Liver (tissue), 9 donors: ENCODE results near the gene IQCM. TPM values are rescaled to one million over a fixed set of nuclear protein-coding genes. Genes with fewer than 3 reads are reported as not detected.

ENCODE experiments used
- DNase-seq: peaks from one replicate; pipeline ENCODE4 v3.0.0-alpha.2; 2017; ENCODE audit warnings: low spot score
- H3K27ac ChIP-seq, 2 donors: one replicate each; pipeline ENCODE4 v1.7.0; 2013; ENCODE audit warnings: inconsistent platforms in 2 of 2, low read length in 2 of 2, control low read depth in 1 of 2, low read depth in 1 of 2, mild to moderate bottlenecking in 1 of 2
- H3K27me3 ChIP-seq, 4 donors: one replicate each; pipeline versions ENCODE4 v1.6.1 to v1.7.0; 2013; ENCODE audit warnings: low read length in 3 of 4, inconsistent platforms in 1 of 4, mild to moderate bottlenecking in 1 of 4, moderate library complexity in 1 of 4; ENCODE audit not compliant: control insufficient read depth in 4 of 4, insufficient read depth in 4 of 4
- H3K36me3 ChIP-seq, 4 donors: one replicate each; pipeline versions ENCODE4 v1.6.1 to v1.7.0; 2013; ENCODE audit warnings: low read length in 3 of 4, mild to moderate bottlenecking in 3 of 4, low read depth in 1 of 4, moderate library complexity in 1 of 4; ENCODE audit not compliant: control insufficient read depth in 4 of 4, insufficient read depth in 3 of 4
- H3K4me1 ChIP-seq, 4 donors: one replicate each; pipeline versions ENCODE4 v1.6.1 to v1.7.0; 2013; ENCODE audit warnings: low read length in 3 of 4, mild to moderate bottlenecking in 3 of 4, moderate library complexity in 1 of 4; ENCODE audit not compliant: control insufficient read depth in 4 of 4, insufficient read depth in 4 of 4
- H3K4me3 ChIP-seq, 3 donors: one replicate each; pipeline versions ENCODE4 v1.6.1 to v1.7.0; 2013; ENCODE audit warnings: low read length in 3 of 3, control low read depth in 1 of 3, low read depth in 1 of 3, mild to moderate bottlenecking in 1 of 3
- H3K9ac ChIP-seq, 2 donors: one replicate each; pipeline ENCODE4 v1.7.0; 2013; ENCODE audit warnings: low read length in 2 of 2, mild to moderate bottlenecking in 2 of 2, moderate library complexity in 2 of 2, control low read depth in 1 of 2, low read depth in 1 of 2
- H3K9me3 ChIP-seq, 4 donors: one replicate each; pipeline versions ENCODE4 v1.6.1 to v1.7.0; 2013; ENCODE audit warnings: low read length in 3 of 4; ENCODE audit not compliant: control insufficient read depth in 4 of 4
- EGR1 ChIP-seq, 2 donors: IDR thresholded peaks; 2 replicates each; pipeline ENCODE4 v1.6.1; 2016 to 2018; ENCODE audit warnings: antibody characterized with exemption in 2 of 2, low read depth in 2 of 2
- FOXA1 ChIP-seq: IDR thresholded peaks from 2 replicates; pipeline ENCODE4 v1.6.1; 2016; ENCODE audit warnings: antibody characterized with exemption
- GABPA ChIP-seq, 2 donors: IDR thresholded peaks in 1 of 2; conservative IDR thresholded peaks in 1 of 2; 2 replicates each; pipeline ENCODE4 v1.6.1; 2016; ENCODE audit warnings: antibody characterized with exemption in 2 of 2, mild to moderate bottlenecking in 1 of 2, moderate library complexity in 1 of 2
- HNF4A ChIP-seq, 2 donors: conservative IDR thresholded peaks; 2 replicates each; pipeline ENCODE4 v1.6.1; 2016; ENCODE audit warnings: antibody characterized with exemption in 2 of 2, mild to moderate bottlenecking in 2 of 2
- JUND ChIP-seq, 2 donors: IDR thresholded peaks; 2 replicates each; pipeline ENCODE4 v1.6.1; 2016; ENCODE audit warnings: antibody characterized with exemption in 2 of 2
- RAD21 ChIP-seq, 2 donors: IDR thresholded peaks; 2 replicates each; pipeline ENCODE4 v1.6.1; 2016; ENCODE audit warnings: antibody characterized with exemption in 2 of 2, mild to moderate bottlenecking in 2 of 2
- RXRA ChIP-seq, 2 donors: IDR thresholded peaks; 2 replicates each; pipeline ENCODE4 v1.6.1; 2017 to 2018; ENCODE audit warnings: antibody characterized with exemption in 2 of 2, mild to moderate bottlenecking in 1 of 2
- SP1 ChIP-seq: IDR thresholded peaks from 2 replicates; pipeline ENCODE4 v1.6.1; 2018; ENCODE audit warnings: antibody characterized with exemption, mild to moderate bottlenecking
- TAF1 ChIP-seq: conservative IDR thresholded peaks from 2 replicates; pipeline ENCODE4 v1.6.1; 2016; ENCODE audit warnings: antibody characterized with exemption, mild to moderate bottlenecking
- YY1 ChIP-seq: IDR thresholded peaks from 2 replicates; pipeline ENCODE4 v1.6.1; 2016; ENCODE audit warnings: antibody characterized with exemption, mild to moderate bottlenecking
- WGBS: extraction: QIAGEN DNeasy Blood & Tissue Kit; methylation state at CpG from one replicate; pipeline ENCODE4 v1.1.7; 2013; 5-methylcytosine and 5-hydroxymethylcytosine counted together
- polyA plus RNA-seq, 2 donors: library from polyadenylated mRNA; stranded (reverse) in 1 of 2; unstranded in 1 of 2; fragments of 200-250 nt in 1 of 2; fragments of >200 nt in 1 of 2; fragmentation: Nextera tagmentation in 1 of 2; extraction: Ambion mirVana in 1 of 2; gene quantifications; one replicate each; pipeline versions ENCODE4 v1.2.1 to v1.2.3, GENCODE V29; 2013 to 2015
- total RNA-seq, 2 donors: library from RNA; depleted of rRNA; stranded (reverse); fragments of >200 nt; gene quantifications; one replicate each; pipeline ENCODE4 v1.2.3, GENCODE V29; 2014
- TF ChIP-seq, protein P1 (sequence below): IDR thresholded peaks from 2 replicates; pipeline ENCODE4 v1.6.1; 2016; ENCODE audit warnings: antibody characterized with exemption
- TF ChIP-seq, protein P2 (sequence below): fragments of 150-350 bp; IDR thresholded peaks from 2 replicates; pipeline ENCODE4 v1.5.1; 2017; ENCODE audit warnings: improper control_type of control experiment, low read depth, low read length; ENCODE audit not compliant: missing input control
- TF ChIP-seq, protein P3 (sequence below): IDR thresholded peaks from 2 replicates; pipeline ENCODE4 v1.6.1; 2016; ENCODE audit warnings: antibody characterized with exemption
- TF ChIP-seq, protein P4 (sequence below): IDR thresholded peaks from 2 replicates; pipeline ENCODE4 v1.6.1; 2016; ENCODE audit warnings: antibody characterized with exemption
- TF ChIP-seq, protein P5 (sequence below): IDR thresholded peaks from 2 replicates; pipeline ENCODE4 v1.6.1; 2016; ENCODE audit warnings: antibody characterized with exemption, mild to moderate bottlenecking
- donor health status: healthy.
- donor health status: healthy.
- donor health status: healthy.
- donor health status: healthy.
- donor health status: healthy.

Gene IQCM
- total and polyA plus RNA-seq, 4 donors = 0.08 TPM; not detected in 3

DNA sequence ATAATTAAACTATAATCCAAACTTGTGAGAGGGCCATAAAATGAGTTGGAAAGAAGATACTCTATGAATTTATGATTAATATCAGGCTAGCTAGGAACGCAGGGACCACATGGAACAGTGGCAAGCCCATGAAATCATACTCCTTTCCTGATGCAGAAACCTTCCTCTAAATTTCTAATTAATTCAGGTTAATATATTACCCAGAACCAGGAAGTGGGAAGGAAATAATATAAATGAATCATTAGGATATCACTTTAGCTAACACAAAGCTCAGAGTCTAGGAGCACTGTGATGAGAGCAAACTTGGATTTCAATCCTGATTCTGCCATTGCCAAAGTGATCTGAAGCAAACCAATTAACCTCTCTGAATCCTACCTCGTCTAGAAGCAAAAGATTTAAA is 68.0 kb downstream of the IQCM start:
- Histone ChIP-seq H3K27me3 (peaks cover 0 to 5% (median 1%) of the 10 kb centered on the region in 4 donors), H3K36me3 (no peaks in the 10 kb centered on the region), H3K9ac (no peak overlapping the region), H3K4me3 (no peak overlapping the region), H3K4me1 (no peaks in the 10 kb centered on the region), H3K27ac (no peak overlapping the region), H3K9me3 (no peaks in the 10 kb centered on the region)
- DNase-seq = no peak
- TF ChIP-seq JUND (IDR thresholded peaks at IDR 0.05) (no peak), RXRA (IDR thresholded peaks at IDR 0.05) (no peak), GABPA (IDR thresholded peaks at IDR 0.05 in 1 of 2, conservative IDR thresholded peaks at IDR 0.05 in 1 of 2) (no peak)
- TF ChIP-seq, protein P1, sequence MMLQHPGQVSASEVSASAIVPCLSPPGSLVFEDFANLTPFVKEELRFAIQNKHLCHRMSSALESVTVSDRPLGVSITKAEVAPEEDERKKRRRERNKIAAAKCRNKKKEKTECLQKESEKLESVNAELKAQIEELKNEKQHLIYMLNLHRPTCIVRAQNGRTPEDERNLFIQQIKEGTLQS = no peak
- TF ChIP-seq, protein P2, sequence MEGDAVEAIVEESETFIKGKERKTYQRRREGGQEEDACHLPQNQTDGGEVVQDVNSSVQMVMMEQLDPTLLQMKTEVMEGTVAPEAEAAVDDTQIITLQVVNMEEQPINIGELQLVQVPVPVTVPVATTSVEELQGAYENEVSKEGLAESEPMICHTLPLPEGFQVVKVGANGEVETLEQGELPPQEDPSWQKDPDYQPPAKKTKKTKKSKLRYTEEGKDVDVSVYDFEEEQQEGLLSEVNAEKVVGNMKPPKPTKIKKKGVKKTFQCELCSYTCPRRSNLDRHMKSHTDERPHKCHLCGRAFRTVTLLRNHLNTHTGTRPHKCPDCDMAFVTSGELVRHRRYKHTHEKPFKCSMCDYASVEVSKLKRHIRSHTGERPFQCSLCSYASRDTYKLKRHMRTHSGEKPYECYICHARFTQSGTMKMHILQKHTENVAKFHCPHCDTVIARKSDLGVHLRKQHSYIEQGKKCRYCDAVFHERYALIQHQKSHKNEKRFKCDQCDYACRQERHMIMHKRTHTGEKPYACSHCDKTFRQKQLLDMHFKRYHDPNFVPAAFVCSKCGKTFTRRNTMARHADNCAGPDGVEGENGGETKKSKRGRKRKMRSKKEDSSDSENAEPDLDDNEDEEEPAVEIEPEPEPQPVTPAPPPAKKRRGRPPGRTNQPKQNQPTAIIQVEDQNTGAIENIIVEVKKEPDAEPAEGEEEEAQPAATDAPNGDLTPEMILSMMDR = no peak
- TF ChIP-seq, protein P3, sequence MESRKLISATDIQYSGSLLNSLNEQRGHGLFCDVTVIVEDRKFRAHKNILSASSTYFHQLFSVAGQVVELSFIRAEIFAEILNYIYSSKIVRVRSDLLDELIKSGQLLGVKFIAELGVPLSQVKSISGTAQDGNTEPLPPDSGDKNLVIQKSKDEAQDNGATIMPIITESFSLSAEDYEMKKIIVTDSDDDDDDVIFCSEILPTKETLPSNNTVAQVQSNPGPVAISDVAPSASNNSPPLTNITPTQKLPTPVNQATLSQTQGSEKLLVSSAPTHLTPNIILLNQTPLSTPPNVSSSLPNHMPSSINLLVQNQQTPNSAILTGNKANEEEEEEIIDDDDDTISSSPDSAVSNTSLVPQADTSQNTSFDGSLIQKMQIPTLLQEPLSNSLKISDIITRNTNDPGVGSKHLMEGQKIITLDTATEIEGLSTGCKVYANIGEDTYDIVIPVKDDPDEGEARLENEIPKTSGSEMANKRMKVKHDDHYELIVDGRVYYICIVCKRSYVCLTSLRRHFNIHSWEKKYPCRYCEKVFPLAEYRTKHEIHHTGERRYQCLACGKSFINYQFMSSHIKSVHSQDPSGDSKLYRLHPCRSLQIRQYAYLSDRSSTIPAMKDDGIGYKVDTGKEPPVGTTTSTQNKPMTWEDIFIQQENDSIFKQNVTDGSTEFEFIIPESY = no peak
- 68% methylated on average over 2 of the region's 2 CpGs for WGBS

DNA sequence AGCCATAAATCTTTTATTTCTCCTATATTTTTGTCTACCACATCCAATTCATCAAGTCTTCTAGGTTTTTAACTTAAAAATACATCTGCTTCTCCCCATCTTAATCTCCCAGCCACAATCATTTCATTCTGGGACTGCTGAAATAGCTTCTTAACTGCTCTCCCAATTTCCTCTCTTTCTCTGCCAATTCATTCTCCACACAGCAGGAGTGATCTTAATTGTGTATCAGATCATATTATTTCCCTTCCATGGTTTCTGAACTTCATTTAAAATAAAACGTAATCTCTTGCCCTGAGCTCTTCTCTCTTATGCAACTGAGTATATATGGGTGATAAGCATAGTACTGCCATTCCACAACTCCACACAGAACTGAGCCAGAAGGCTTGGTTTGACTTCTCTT is 69.4 kb downstream of the IQCM start:
- no peaks in the 10 kb centered on the region for H3K36me3 ChIP-seq
- no peak overlapping the region for H3K4me3 ChIP-seq
- H3K27ac ChIP-seq = no peak overlapping the region
- peaks cover 0 to 5% (median 2%) of the 10 kb centered on the region in 4 donors for H3K27me3 ChIP-seq
- no peaks in the 10 kb centered on the region for H3K4me1 ChIP-seq
- no peak overlapping the region for H3K9ac ChIP-seq
- H3K9me3 ChIP-seq = no peaks in the 10 kb centered on the region
- TF ChIP-seq, protein P2 = no peak
- TF ChIP-seq TAF1 = no peak
- no peak for TF ChIP-seq SP1
- no peak for TF ChIP-seq RAD21 (IDR thresholded peaks at IDR 0.05)
- TF ChIP-seq JUND (IDR thresholded peaks at IDR 0.05) = no peak
- no peak for DNase-seq
- WGBS = 63% methylated on average over 1 of the region's 1 CpG

DNA sequence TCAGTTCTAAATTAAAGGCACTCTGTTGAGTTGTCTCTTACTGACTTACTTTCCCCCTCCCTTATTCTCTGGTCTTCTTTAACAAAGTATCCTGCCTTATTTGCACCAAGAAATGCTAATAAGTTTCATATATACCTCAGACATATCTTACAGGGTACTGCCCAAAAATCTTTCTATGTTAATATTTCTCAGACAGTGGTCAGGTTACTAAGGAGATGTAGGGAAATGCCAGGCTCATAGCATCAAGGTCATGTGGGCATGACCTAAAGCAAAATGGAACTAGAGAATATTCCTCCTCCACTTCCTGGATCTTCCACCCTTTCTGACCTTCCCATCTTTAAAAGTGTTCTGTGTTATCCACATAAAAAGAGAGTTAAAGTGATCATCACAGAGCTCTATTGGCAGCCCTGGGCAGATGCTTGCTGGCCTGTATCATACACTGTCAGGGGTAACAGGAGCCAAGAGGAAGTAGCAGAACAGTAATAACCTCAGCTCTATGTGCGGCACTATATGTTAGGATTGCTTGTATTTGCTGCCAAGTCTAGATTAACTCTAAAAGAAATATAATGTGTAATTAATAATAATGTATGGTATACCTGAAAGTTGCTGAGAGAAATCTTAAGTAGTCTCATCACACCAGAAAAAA is 74.3 kb downstream of the IQCM start:
- DNase-seq = no peak
- 67% methylated on average over 1 of the region's 1 CpG for WGBS
- no peak for TF ChIP-seq YY1
- TF ChIP-seq RXRA (IDR thresholded peaks at IDR 0.05) = no peak
- TF ChIP-seq, protein P1 = no peak
- TF ChIP-seq, protein P4, sequence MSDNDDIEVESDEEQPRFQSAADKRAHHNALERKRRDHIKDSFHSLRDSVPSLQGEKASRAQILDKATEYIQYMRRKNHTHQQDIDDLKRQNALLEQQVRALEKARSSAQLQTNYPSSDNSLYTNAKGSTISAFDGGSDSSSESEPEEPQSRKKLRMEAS = no peak
- no peak for TF ChIP-seq SP1
- TF ChIP-seq JUND (IDR thresholded peaks at IDR 0.05) = no peak
- TF ChIP-seq HNF4A (conservative IDR thresholded peaks at IDR 0.05) = no peak
- TF ChIP-seq, protein P5, sequence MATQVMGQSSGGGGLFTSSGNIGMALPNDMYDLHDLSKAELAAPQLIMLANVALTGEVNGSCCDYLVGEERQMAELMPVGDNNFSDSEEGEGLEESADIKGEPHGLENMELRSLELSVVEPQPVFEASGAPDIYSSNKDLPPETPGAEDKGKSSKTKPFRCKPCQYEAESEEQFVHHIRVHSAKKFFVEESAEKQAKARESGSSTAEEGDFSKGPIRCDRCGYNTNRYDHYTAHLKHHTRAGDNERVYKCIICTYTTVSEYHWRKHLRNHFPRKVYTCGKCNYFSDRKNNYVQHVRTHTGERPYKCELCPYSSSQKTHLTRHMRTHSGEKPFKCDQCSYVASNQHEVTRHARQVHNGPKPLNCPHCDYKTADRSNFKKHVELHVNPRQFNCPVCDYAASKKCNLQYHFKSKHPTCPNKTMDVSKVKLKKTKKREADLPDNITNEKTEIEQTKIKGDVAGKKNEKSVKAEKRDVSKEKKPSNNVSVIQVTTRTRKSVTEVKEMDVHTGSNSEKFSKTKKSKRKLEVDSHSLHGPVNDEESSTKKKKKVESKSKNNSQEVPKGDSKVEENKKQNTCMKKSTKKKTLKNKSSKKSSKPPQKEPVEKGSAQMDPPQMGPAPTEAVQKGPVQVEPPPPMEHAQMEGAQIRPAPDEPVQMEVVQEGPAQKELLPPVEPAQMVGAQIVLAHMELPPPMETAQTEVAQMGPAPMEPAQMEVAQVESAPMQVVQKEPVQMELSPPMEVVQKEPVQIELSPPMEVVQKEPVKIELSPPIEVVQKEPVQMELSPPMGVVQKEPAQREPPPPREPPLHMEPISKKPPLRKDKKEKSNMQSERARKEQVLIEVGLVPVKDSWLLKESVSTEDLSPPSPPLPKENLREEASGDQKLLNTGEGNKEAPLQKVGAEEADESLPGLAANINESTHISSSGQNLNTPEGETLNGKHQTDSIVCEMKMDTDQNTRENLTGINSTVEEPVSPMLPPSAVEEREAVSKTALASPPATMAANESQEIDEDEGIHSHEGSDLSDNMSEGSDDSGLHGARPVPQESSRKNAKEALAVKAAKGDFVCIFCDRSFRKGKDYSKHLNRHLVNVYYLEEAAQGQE = no peak
- no peak for TF ChIP-seq FOXA1
- TF ChIP-seq TAF1 = no peak
- TF ChIP-seq EGR1 (IDR thresholded peaks at IDR 0.05; ENCODE audit: low read depth in 2 of 2) = no peak
- H3K27ac ChIP-seq = no peak overlapping the region
- no peaks in the 10 kb centered on the region for H3K36me3 ChIP-seq
- no peaks in the 10 kb centered on the region for H3K9me3 ChIP-seq
- no peak overlapping the region for H3K4me3 ChIP-seq
- H3K27me3 ChIP-seq = peaks cover 0 to 5% (median 2%) of the 10 kb centered on the region in 4 donors
- no peaks in the 10 kb centered on the region for H3K4me1 ChIP-seq
- no peak overlapping the region for H3K9ac ChIP-seq
